Mesenchymal stem cell (in vitro differentiated cells and primary cell): ENCODE data around the gene LINGO3.

ENCODE experiments used
- DNase-seq: peaks from one replicate; pipeline ENCODE4 v3.0.0-alpha.2; 2013
- H2AFZ ChIP-seq: one replicate; pipeline ENCODE4 v1.6.1; 2013; ENCODE audit warnings: low read depth, mild to moderate bottlenecking, control low read depth, inconsistent platforms, low read length, moderate library complexity
- H2AK5ac ChIP-seq: 2 replicates; pipeline ENCODE4 v1.6.1; 2013; ENCODE audit warnings: low read length, moderate library complexity, mild to moderate bottlenecking, inconsistent platforms; ENCODE audit not compliant: severe bottlenecking
- H2BK120ac ChIP-seq: one replicate; pipeline ENCODE4 v1.6.1; 2013; ENCODE audit warnings: low read depth, mild to moderate bottlenecking, inconsistent platforms, low read length, moderate library complexity
- H2BK12ac ChIP-seq, 2 experiments: one replicate each; pipeline ENCODE4 v1.6.1; 2013; ENCODE audit warnings: inconsistent platforms in 2 of 2, low read length in 2 of 2, mild to moderate bottlenecking in 2 of 2, moderate library complexity in 2 of 2, control low read depth in 1 of 2
- H2BK15ac ChIP-seq: one replicate; pipeline ENCODE4 v1.6.1; 2013; ENCODE audit warnings: mild to moderate bottlenecking, low read depth, inconsistent platforms; ENCODE audit not compliant: poor library complexity, severe bottlenecking
- H2BK5ac ChIP-seq: 2 replicates; pipeline ENCODE4 v1.6.1; 2013; ENCODE audit warnings: low read depth, mild to moderate bottlenecking, low read length, control low read depth, inconsistent platforms; ENCODE audit not compliant: poor library complexity, severe bottlenecking
- H3K14ac ChIP-seq, 2 experiments: one replicate each; pipeline ENCODE4 v1.6.1; 2013; ENCODE audit warnings: inconsistent platforms in 2 of 2, low read length in 2 of 2, control low read depth in 1 of 2, mild to moderate bottlenecking in 1 of 2, moderate library complexity in 1 of 2
- H3K18ac ChIP-seq, 2 experiments: one replicate each; pipeline ENCODE4 v1.6.1; 2013; ENCODE audit warnings: inconsistent platforms in 2 of 2, low read length in 2 of 2, control low read depth in 1 of 2, low read depth in 1 of 2, mild to moderate bottlenecking in 1 of 2
- H3K23ac ChIP-seq, 2 experiments: one replicate each; pipeline ENCODE4 v1.6.1; 2013; ENCODE audit warnings: inconsistent platforms in 2 of 2, low read length in 2 of 2, mild to moderate bottlenecking in 2 of 2, moderate library complexity in 2 of 2, control low read depth in 1 of 2
- H3K27ac ChIP-seq: 2 replicates; pipeline ENCODE4 v1.5.1; 2013; ENCODE audit warnings: mild to moderate bottlenecking, moderate library complexity, low read length, control low read depth, inconsistent platforms; ENCODE audit not compliant: poor library complexity, severe bottlenecking
- H3K27me3 ChIP-seq, 2 experiments: 2 replicates each; pipeline versions ENCODE4 v1.6.1 to v1.7.0; 2013; ENCODE audit warnings: low read length in 2 of 2, mild to moderate bottlenecking in 2 of 2, moderate library complexity in 2 of 2, control low read depth in 1 of 2, inconsistent platforms in 1 of 2; ENCODE audit not compliant: control insufficient read depth in 1 of 2, insufficient read depth in 1 of 2
- H3K36me3 ChIP-seq, 2 experiments: 2 replicates each; pipeline versions ENCODE4 v1.6.1 to v1.7.0; 2013; ENCODE audit warnings: low read length in 2 of 2, control low read depth in 1 of 2, inconsistent platforms in 1 of 2, low read depth in 1 of 2, mild to moderate bottlenecking in 1 of 2; ENCODE audit not compliant: insufficient read depth in 2 of 2, control insufficient read depth in 1 of 2
- H3K4ac ChIP-seq, 2 experiments: one replicate each; pipeline ENCODE4 v1.6.1; 2013; ENCODE audit warnings: inconsistent platforms in 2 of 2, low read length in 2 of 2, mild to moderate bottlenecking in 2 of 2, moderate library complexity in 2 of 2, control low read depth in 1 of 2, low read depth in 1 of 2
- H3K4me1 ChIP-seq: 2 replicates; pipeline ENCODE4 v1.6.1; 2013; ENCODE audit warnings: low read depth, low read length, control low read depth; ENCODE audit not compliant: control insufficient read depth, insufficient read depth
- H3K4me2 ChIP-seq: 2 replicates; pipeline ENCODE4 v1.6.1; 2013; ENCODE audit warnings: low read length, mild to moderate bottlenecking, inconsistent platforms; ENCODE audit not compliant: poor library complexity, severe bottlenecking
- H3K4me3 ChIP-seq, 2 experiments: 2 replicates each; pipeline versions ENCODE4 v1.5.1 to v1.7.0; 2013; ENCODE audit warnings: low read length in 2 of 2, mild to moderate bottlenecking in 2 of 2, control low read depth in 1 of 2, low read depth in 1 of 2; ENCODE audit not compliant: insufficient read depth in 1 of 2
- H3K79me1 ChIP-seq: replicated peaks from 2 replicates; pipeline ENCODE4 v1.6.1; 2013; ENCODE audit warnings: mild to moderate bottlenecking, control low read depth, low read length, inconsistent platforms; ENCODE audit not compliant: poor library complexity, severe bottlenecking
- H3K9ac ChIP-seq: 2 replicates; pipeline ENCODE4 v1.7.0; 2013; ENCODE audit warnings: mild to moderate bottlenecking, low read length, moderate library complexity
- H3K9me3 ChIP-seq: 2 replicates; pipeline ENCODE4 v1.7.0; 2013; ENCODE audit warnings: mild to moderate bottlenecking, low read length; ENCODE audit not compliant: control insufficient read depth
- H4K8ac ChIP-seq: one replicate; pipeline ENCODE4 v1.6.1; 2013; ENCODE audit warnings: inconsistent platforms, mild to moderate bottlenecking, low read length, moderate library complexity
- H4K91ac ChIP-seq: one replicate; pipeline ENCODE4 v1.6.1; 2013; ENCODE audit warnings: mild to moderate bottlenecking, low read length, inconsistent platforms
- WGBS: methylation state at CpG from one replicate; pipeline ENCODE4 v1.1.7; 2013; ENCODE audit warnings: mixed read lengths; 5-methylcytosine and 5-hydroxymethylcytosine counted together

Gene LINGO3

GRCh38 chr19:2353887-2354592, 46.1 kb upstream of the LINGO3 start:
- Histone ChIP-seq H3K9me3 (no peaks in the 10 kb centered on the region), H4K91ac (no peak overlapping the region), H2BK5ac (no peak overlapping the region), H3K4me2 (no peak overlapping the region), H3K23ac (no peak overlapping the region), H3K14ac (no peak overlapping the region), H2BK15ac (no peak overlapping the region), H2AK5ac (no peak overlapping the region), H3K4ac (no peak overlapping the region), H3K4me1 (peaks cover 3% of the 10 kb centered on the region), H2BK120ac (no peak overlapping the region), H3K79me1 (no peaks in the 10 kb centered on the region), H3K9ac (no peak overlapping the region), H4K8ac (no peak overlapping the region), H3K27ac (no peak overlapping the region), H3K27me3 (peaks cover 7 to 10% of the 10 kb centered on the region in 2 experiments), H3K36me3 (peaks cover 29 to 54% of the 10 kb centered on the region in 2 experiments), H3K4me3 (no peak overlapping the region), H3K18ac (no peak overlapping the region), H2BK12ac (no peak overlapping the region), H2AFZ (no peak overlapping the region)
- DNase-seq = no peak
- 95% methylated on average over 34 of the region's 34 CpGs for WGBS

GRCh38 chr19:2353159-2353886, 45.4 kb upstream of the LINGO3 start:
- Histone ChIP-seq H3K9ac (no peak overlapping the region), H2BK15ac (no peak overlapping the region), H3K18ac (no peak overlapping the region), H3K14ac (no peak overlapping the region), H3K4ac (no peak overlapping the region), H3K4me3 (no peak overlapping the region), H2AK5ac (no peak overlapping the region), H3K36me3 (peaks cover 36 to 60% of the 10 kb centered on the region in 2 experiments), H2BK5ac (no peak overlapping the region), H3K27ac (no peak overlapping the region), H4K8ac (no peak overlapping the region), H3K79me1 (no peaks in the 10 kb centered on the region), H2AFZ (no peak overlapping the region), H3K27me3 (peaks cover 0 to 3% of the 10 kb centered on the region in 2 experiments), H4K91ac (no peak overlapping the region), H3K4me1 (peaks cover 3% of the 10 kb centered on the region), H2BK12ac (no peak overlapping the region), H2BK120ac (no peak overlapping the region), H3K4me2 (no peak overlapping the region), H3K9me3 (no peaks in the 10 kb centered on the region), H3K23ac (no peak overlapping the region)
- no peak for DNase-seq
- WGBS = 95% methylated on average over 45 of the region's 45 CpGs

- no peak overlapping the region for H3K4me2 ChIP-seq
- H2BK120ac ChIP-seq = no peak overlapping the region
- 94% methylated on average over 24 of the region's 24 CpGs for WGBS
- no peaks in the 10 kb centered on the region for H3K79me1 ChIP-seq
- DNase-seq = no peak
- peak overlapping the region in 1 of 2 experiments; percentile 10 for H3K4me3 ChIP-seq
- H2BK15ac ChIP-seq = peak overlapping the region; percentile 20
- H4K8ac ChIP-seq = no peak overlapping the region
- no peaks in the 10 kb centered on the region for H3K9me3 ChIP-seq
- H3K18ac ChIP-seq = no peak overlapping the region
- H3K27ac ChIP-seq = no peak overlapping the region
- H2AK5ac ChIP-seq = no peak overlapping the region
- no peak overlapping the region for H2BK5ac ChIP-seq
- no peaks in the 10 kb centered on the region for H3K27me3 ChIP-seq
- no peak overlapping the region for H3K4ac ChIP-seq
- no peak overlapping the region for H2BK12ac ChIP-seq
- peaks cover 3% of the 10 kb centered on the region for H3K4me1 ChIP-seq
- no peak overlapping the region for H3K9ac ChIP-seq
- no peak overlapping the region for H3K14ac ChIP-seq
- no peak overlapping the region for H2AFZ ChIP-seq
- peaks cover 37 to 61% of the 10 kb centered on the region in 2 experiments for H3K36me3 ChIP-seq
- no peak overlapping the region for H3K23ac ChIP-seq
- peak overlapping the region; percentile 22 for H4K91ac ChIP-seq
These were observed 44.2 kb upstream of the LINGO3 start for GRCh38 chr19:2352121-2352520.

- no peak overlapping the region for H2AFZ ChIP-seq
- H3K27ac ChIP-seq = no peak overlapping the region
- H4K91ac ChIP-seq = no peak overlapping the region
- H3K18ac ChIP-seq = no peak overlapping the region
- H3K27me3 ChIP-seq = no peaks in the 10 kb centered on the region
- WGBS = 97% methylated on average over 26 of the region's 28 CpGs
- H3K9me3 ChIP-seq = no peaks in the 10 kb centered on the region
- H3K4me2 ChIP-seq = no peak overlapping the region
- no peaks in the 10 kb centered on the region for H3K79me1 ChIP-seq
- H3K14ac ChIP-seq = no peak overlapping the region
- H3K23ac ChIP-seq = no peak overlapping the region
- H3K4me1 ChIP-seq = peaks cover 3% of the 10 kb centered on the region
- no peak overlapping the region for H3K4me3 ChIP-seq
- H2BK12ac ChIP-seq = no peak overlapping the region
- H2AK5ac ChIP-seq = no peak overlapping the region
- H2BK5ac ChIP-seq = no peak overlapping the region
- peaks cover 42 to 61% of the 10 kb centered on the region in 2 experiments for H3K36me3 ChIP-seq
- no peak overlapping the region for H3K9ac ChIP-seq
- no peak for DNase-seq
- no peak overlapping the region for H4K8ac ChIP-seq
- H2BK15ac ChIP-seq = no peak overlapping the region
- H3K4ac ChIP-seq = no peak overlapping the region
- no peak overlapping the region for H2BK120ac ChIP-seq
These were observed 43.6 kb upstream of the LINGO3 start for GRCh38 chr19:2351591-2351990.
